ENCODE results near the gene DENND2A.
"Not testable (repeated sequence)": the region's sequence is repeated elsewhere in the genome, so short reads cannot be mapped to it uniquely, and the experiment has no call there.

DNA sequence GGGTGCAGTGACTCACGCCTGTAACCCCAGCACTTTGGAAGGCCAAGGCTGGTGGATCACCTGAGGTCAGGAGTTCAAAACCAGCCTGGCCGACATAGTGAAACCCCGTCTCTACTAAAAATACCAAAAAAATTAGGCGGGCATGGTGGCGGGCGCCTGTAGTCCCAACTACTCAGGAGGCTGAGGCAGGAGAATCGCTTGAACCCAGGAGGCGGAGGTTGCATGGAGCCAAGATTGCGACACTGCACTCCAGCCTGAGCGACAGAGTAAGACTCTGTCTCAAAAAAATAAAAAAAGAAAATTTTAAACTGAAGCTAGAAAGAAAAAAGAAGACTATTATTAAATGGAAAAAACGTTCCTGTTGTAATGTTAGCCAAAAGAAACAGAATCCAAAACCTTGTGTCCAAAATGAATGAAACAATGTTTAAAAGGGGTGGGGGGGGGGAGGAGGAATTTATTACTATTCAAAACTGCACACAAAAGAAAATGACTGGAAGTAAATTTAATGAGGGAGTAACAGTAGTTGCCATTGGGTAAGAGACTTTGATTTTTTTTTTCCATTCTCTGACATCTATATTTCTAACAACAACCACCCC lies 20.6 kb downstream of the DENND2A start:
- TF ChIP-seq, protein P1, sequence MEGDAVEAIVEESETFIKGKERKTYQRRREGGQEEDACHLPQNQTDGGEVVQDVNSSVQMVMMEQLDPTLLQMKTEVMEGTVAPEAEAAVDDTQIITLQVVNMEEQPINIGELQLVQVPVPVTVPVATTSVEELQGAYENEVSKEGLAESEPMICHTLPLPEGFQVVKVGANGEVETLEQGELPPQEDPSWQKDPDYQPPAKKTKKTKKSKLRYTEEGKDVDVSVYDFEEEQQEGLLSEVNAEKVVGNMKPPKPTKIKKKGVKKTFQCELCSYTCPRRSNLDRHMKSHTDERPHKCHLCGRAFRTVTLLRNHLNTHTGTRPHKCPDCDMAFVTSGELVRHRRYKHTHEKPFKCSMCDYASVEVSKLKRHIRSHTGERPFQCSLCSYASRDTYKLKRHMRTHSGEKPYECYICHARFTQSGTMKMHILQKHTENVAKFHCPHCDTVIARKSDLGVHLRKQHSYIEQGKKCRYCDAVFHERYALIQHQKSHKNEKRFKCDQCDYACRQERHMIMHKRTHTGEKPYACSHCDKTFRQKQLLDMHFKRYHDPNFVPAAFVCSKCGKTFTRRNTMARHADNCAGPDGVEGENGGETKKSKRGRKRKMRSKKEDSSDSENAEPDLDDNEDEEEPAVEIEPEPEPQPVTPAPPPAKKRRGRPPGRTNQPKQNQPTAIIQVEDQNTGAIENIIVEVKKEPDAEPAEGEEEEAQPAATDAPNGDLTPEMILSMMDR (IDR thresholded peaks at IDR 0.05 in 4 of 5, conservative IDR thresholded peaks at IDR 0.05 in 1 of 5): not testable (repeated sequence)
- TF ChIP-seq POLR2A (IDR thresholded peaks at IDR 0.05): not testable (repeated sequence)
